A549 (cell line): ENCODE results near the gene CARS1. TPM values are rescaled to one million over a fixed set of nuclear protein-coding genes. Genes with fewer than 3 reads are reported as not detected.

ENCODE experiments used
- ATAC-seq, 2 experiments: fragments of 200-7000 bp in 1 of 2; fragments of >200 bp in 1 of 2; cut with Nextera tagmentation in 1 of 2; cut with Tn5 transposase in 1 of 2; 3 replicates each; pipeline versions ENCODE4 v1.8.0 to v1.9.1; 2018 to 2020; ENCODE audit warnings: mild to moderate bottlenecking in 1 of 2, moderate library complexity in 1 of 2
- CTCF ChIA-PET: fragments of 300-600 bp; sonication (Branson Sonifier 250); formaldehyde crosslinking; extraction: SDS; loops from one replicate; lab custom pipeline; 2021; ENCODE audit warnings: antibody characterized with exemption, inconsistent platforms; lab: Yijun Ruan, JAX
- POLR2A ChIA-PET: fragments of 350-600 bp; formaldehyde crosslinking; extraction: SDS; loops from one replicate; lab custom pipeline; 2021; ENCODE audit warnings: antibody characterized with exemption, inconsistent platforms; lab: Yijun Ruan, JAX
- DNase-seq, 2 experiments: peaks; one replicate each; pipeline versions ENCODE4 v3.0.0 to v3.0.0-alpha.2; 2011 to 2016; ENCODE audit warnings: low read depth in 1 of 2, low spot score in 1 of 2
- FAIRE-seq: peaks from 2 replicates; lab custom pipeline; 2011; peaks lifted over from hg19 to GRCh38; lab: Jason Lieb, UNC
- H3K27ac ChIP-seq, 2 experiments: fragments of >200 bp; sonication (Bioruptor Twin); formaldehyde crosslinking; 3 replicates each; pipeline ENCODE4 v1.5.1; 2016 to 2017
- H3K4me1 ChIP-seq: fragments of >200 bp; sonication (Bioruptor Twin); formaldehyde crosslinking; 3 replicates; pipeline ENCODE4 v1.6.1; 2016
- H3K4me2 ChIP-seq: fragments of >200 bp; sonication (Bioruptor Twin); formaldehyde crosslinking; 3 replicates; pipeline ENCODE4 v1.6.1; 2016
- H3K4me3 ChIP-seq: fragments of >200 bp; sonication (Bioruptor Twin); formaldehyde crosslinking; 3 replicates; pipeline ENCODE4 v1.5.1; 2016
- H3K9me3 ChIP-seq: fragments of >200 bp; sonication (Bioruptor Twin); formaldehyde crosslinking; 3 replicates; pipeline ENCODE4 v1.6.1; 2016
- CBX8 ChIP-seq: fragments of 200-600 bp; sonication (generic); IDR thresholded peaks from 2 replicates; pipeline ENCODE4 v1.6.1; 2016
- CHD4 ChIP-seq: fragments of 200-600 bp; sonication (generic); IDR thresholded peaks from 2 replicates; pipeline ENCODE4 v1.6.1; 2016; ENCODE audit warnings: antibody characterized with exemption, mild to moderate bottlenecking, borderline replicate concordance
- CTCF ChIP-seq: fragments of >200 bp; sonication (Bioruptor Twin); formaldehyde crosslinking; IDR thresholded peaks from 3 replicates; pipeline ENCODE4 v1.5.1; 2016
- E2F6 ChIP-seq: IDR thresholded peaks from 2 replicates; pipeline ENCODE4 v1.6.1; 2012; ENCODE audit warnings: low read depth, borderline replicate concordance
- ELK1 ChIP-seq: fragments of 150-350 bp; IDR thresholded peaks from 2 replicates; pipeline ENCODE4 v1.6.1; 2014; ENCODE audit warnings: low read depth, mild to moderate bottlenecking, low read length
- FOXS1 ChIP-seq: fragments of 250-450 bp; sonication (Bioruptor Pico); IDR thresholded peaks from 2 replicates; pipeline ENCODE4 v1.5.0; 2020; ENCODE audit warnings: mild to moderate bottlenecking, moderate library complexity
- GATA3 ChIP-seq: IDR thresholded peaks from 2 replicates; pipeline ENCODE4 v1.6.1; 2012; ENCODE audit warnings: borderline replicate concordance
- HMGXB4 ChIP-seq: fragments of 250-450 bp; sonication (Bioruptor Pico); IDR thresholded peaks from 2 replicates; pipeline ENCODE4 v1.5.0; 2021; ENCODE audit warnings: mild to moderate bottlenecking, moderate library complexity, borderline replicate concordance
- HOXB13 ChIP-seq: fragments of 250-450 bp; sonication (Bioruptor Pico); IDR thresholded peaks from 2 replicates; pipeline ENCODE4 v1.5.0; 2020; ENCODE audit warnings: low read depth, mild to moderate bottlenecking, moderate library complexity
- KDM1A ChIP-seq: fragments of 200-600 bp; sonication (generic); IDR thresholded peaks from 2 replicates; pipeline ENCODE4 v1.6.1; 2016; ENCODE audit warnings: low read depth, mild to moderate bottlenecking
- MAZ ChIP-seq: fragments of 150-350 bp; IDR thresholded peaks from 2 replicates; pipeline ENCODE4 v1.6.1; 2014; ENCODE audit warnings: antibody characterized with exemption, low read depth, low read length, borderline replicate concordance
- MYC ChIP-seq: IDR thresholded peaks from 2 replicates; pipeline ENCODE4 v1.6.1; 2012; ENCODE audit warnings: mild to moderate bottlenecking, inconsistent platforms, low read length, improper control_type of control experiment, borderline replicate concordance
- NFE2L2 ChIP-seq: fragments of 150-350 bp; conservative IDR thresholded peaks from 2 replicates; pipeline ENCODE4 v1.6.1; 2014; ENCODE audit warnings: low read length
- PBX3 ChIP-seq: IDR thresholded peaks from 2 replicates; pipeline ENCODE4 v1.6.1; 2012
- PHF8 ChIP-seq: fragments of 200-600 bp; sonication (generic); IDR thresholded peaks from 2 replicates; pipeline ENCODE4 v1.6.1; 2016; ENCODE audit warnings: low read depth, mild to moderate bottlenecking, antibody characterized with exemption, moderate library complexity, borderline replicate concordance
- POLR2A ChIP-seq: IDR thresholded peaks from 2 replicates; pipeline ENCODE4 v1.6.1; 2012; ENCODE audit warnings: mild to moderate bottlenecking, low read length
- POLR2AphosphoS2 ChIP-seq: conservative IDR thresholded peaks from 2 replicates; pipeline ENCODE4 v1.6.1; 2012; ENCODE audit warnings: low read length, improper control_type of control experiment, inconsistent platforms
- RFX5 ChIP-seq: fragments of 450-650 bp; IDR thresholded peaks from 2 replicates; pipeline ENCODE4 v1.7.1; 2014; ENCODE audit warnings: antibody characterized with exemption, mild to moderate bottlenecking, moderate library complexity
- RNF2 ChIP-seq: fragments of 200-600 bp; sonication (generic); IDR thresholded peaks from 2 replicates; pipeline ENCODE4 v1.6.1; 2016; ENCODE audit warnings: low read depth, mild to moderate bottlenecking, antibody characterized with exemption, moderate library complexity, borderline replicate concordance
- SREBF2 ChIP-seq: fragments of 450-650 bp; IDR thresholded peaks from 2 replicates; pipeline ENCODE4 v1.6.1; 2014; ENCODE audit warnings: mild to moderate bottlenecking, moderate library complexity
- ZFP36 ChIP-seq: fragments of 450-650 bp; IDR thresholded peaks from 2 replicates; pipeline ENCODE4 v1.6.1; 2014; ENCODE audit warnings: borderline replicate concordance; ENCODE audit not compliant: partially characterized antibody
- WGBS: methylation state at CpG from one replicate; pipeline ENCODE4 v1.1.6; 2017; ENCODE audit errors: missing lambda C conversion rate; 5-methylcytosine and 5-hydroxymethylcytosine counted together
- polyA plus RNA-seq, 4 experiments: library from polyadenylated mRNA; depleted of rRNA in 3 of 4; stranded (reverse); fragments of >200 nt; fragmentation: RNase III in 1 of 4; extraction: RNeasy Plus Mini Kit Qiagen cat#74134 plus additional on column Dnase treatment in 1 of 4; gene quantifications; 2 replicates in 3 of 4; 3 replicates in 1 of 4; pipeline ENCODE4 v1.2.3, GENCODE V29; 2011 to 2017
- TF ChIP-seq, protein P1 (sequence below): fragments of 250-450 bp; sonication (Bioruptor Pico); IDR thresholded peaks from 2 replicates; pipeline ENCODE4 v1.5.0; 2020; ENCODE audit warnings: low read depth, mild to moderate bottlenecking, moderate library complexity

CARS1 gene
- polyA plus RNA-seq, 2 of the 4 experiments (the other 2 are of a cell fraction): 52.7 to 130 TPM

DNA sequence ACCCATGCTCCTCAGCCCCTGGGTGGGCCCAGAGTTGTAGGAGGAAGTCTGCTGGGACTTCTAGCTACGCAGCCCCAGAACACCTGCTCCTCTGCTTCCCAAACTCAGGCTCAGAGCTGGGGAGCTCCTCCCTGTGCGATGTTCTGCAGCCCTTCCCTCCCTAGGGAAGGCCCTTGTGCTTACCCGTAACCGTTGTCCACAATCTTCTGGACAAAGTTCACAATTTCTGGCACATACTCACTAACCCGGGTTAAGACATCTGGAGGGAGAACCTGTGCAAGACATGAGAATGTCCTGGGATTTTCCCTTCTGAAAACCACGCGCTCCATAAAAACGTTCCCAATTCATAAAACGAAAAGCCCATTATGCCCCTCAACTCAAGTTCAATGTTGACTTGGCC is 28.4 kb downstream of the CARS1 start:
- H3K9me3 ChIP-seq: no peaks in the 10 kb centered on the region
- WGBS: 90% methylated on average over 9 of the region's 9 CpGs
- FAIRE-seq (no peak), ATAC-seq (no peak; a peak in 1 of 6 replicates), DNase-seq (no peak)
- no peak for TF ChIP-seq PHF8
- no peak for TF ChIP-seq RNF2
- TF ChIP-seq RFX5: no peak
- TF ChIP-seq POLR2A: no peak
- no peak for TF ChIP-seq ZFP36
- TF ChIP-seq FOXS1: no peak
- no peak for TF ChIP-seq HOXB13
- TF ChIP-seq PBX3: no peak
- TF ChIP-seq CHD4: no peak
- no peak for TF ChIP-seq CBX8
- TF ChIP-seq GATA3: no peak
- TF ChIP-seq MAZ: no peak
- no peak for TF ChIP-seq CTCF
- TF ChIP-seq POLR2AphosphoS2: no peak
- no peak for TF ChIP-seq ELK1
- no peak for TF ChIP-seq SREBF2
- no peak for TF ChIP-seq HMGXB4
- no peak for TF ChIP-seq NFE2L2
- no peak for TF ChIP-seq MYC
- TF ChIP-seq, protein P1, sequence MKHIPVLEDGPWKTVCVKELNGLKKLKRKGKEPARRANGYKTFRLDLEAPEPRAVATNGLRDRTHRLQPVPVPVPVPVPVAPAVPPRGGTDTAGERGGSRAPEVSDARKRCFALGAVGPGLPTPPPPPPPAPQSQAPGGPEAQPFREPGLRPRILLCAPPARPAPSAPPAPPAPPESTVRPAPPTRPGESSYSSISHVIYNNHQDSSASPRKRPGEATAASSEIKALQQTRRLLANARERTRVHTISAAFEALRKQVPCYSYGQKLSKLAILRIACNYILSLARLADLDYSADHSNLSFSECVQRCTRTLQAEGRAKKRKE (CRISPR knock-in tag): no peak
- CTCF ChIA-PET: interaction anchor here (1.1 to 9.6 kb wide), 3 partner anchors 9 to 138 kb away, joined by 3 to 88 read pairs (median 11); no protein-coding TSS in a partner anchor
- H3K4me2 ChIP-seq: no peak overlapping the region
- POLR2A ChIA-PET: no interaction called here
- no peak overlapping the region for H3K4me3 ChIP-seq
- H3K4me1 ChIP-seq: no peaks in the 10 kb centered on the region
- no peak overlapping the region for H3K27ac ChIP-seq

DNA sequence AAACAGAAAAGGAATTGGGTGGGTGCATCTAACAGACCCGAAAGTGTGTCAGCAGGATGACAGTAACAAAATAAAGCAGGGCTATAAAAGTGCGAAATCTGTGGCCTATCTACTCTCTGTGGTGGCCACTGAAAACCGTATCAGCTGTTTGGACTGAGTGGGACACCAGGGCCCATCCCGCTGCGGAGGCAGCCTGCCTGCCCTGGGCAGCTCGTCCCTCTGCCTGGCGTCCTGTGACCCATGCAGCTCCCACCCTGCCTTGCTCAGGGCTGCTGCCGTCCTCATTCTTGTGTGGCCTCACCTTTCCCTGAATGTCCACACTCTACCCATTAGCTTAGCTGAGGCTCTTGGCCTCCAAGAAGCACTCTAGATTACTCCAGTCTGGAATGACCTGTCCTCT is 30.4 kb downstream of the CARS1 start:
- FAIRE-seq: no peak
- CTCF ChIA-PET: interaction anchor here (1.3 to 9.6 kb wide), 4 partner anchors 11 to 65 kb away, joined by 3 to 88 read pairs (median 6); no protein-coding TSS in a partner anchor

More for the DNA sequence above, 30.4 kb downstream of the CARS1 start:
- DNase-seq (no peak), ATAC-seq (no peak)
- H3K27ac ChIP-seq: no peak overlapping the region
- WGBS: 88% methylated on average over 8 of the region's 8 CpGs
- no peak for TF ChIP-seq E2F6
- TF ChIP-seq KDM1A: no peak
- no peak for TF ChIP-seq RNF2
- TF ChIP-seq ELK1: no peak
- H3K4me3 ChIP-seq: no peak overlapping the region
- H3K4me1 ChIP-seq: peaks cover 8% of the 10 kb centered on the region; the same call in 1 of the 3 replicates
- H3K4me2 ChIP-seq: no peak overlapping the region
- no peaks in the 10 kb centered on the region for H3K9me3 ChIP-seq
- POLR2A ChIA-PET: no interaction called here
